Measurements from ENCODE around the gene CDC20B. TPM values are rescaled to one million over a fixed set of nuclear protein-coding genes. Genes with fewer than 3 reads are reported as not detected.
A peak's percentile ranks its signal among the peaks of the same experiment; 100 is the strongest.

The CDC20B gene
- total and polyA plus RNA-seq, 2 of the 8 experiments (the other 6 are each of a cell fraction or from before 2014, with no cell fraction given): 0.06 TPM; not detected in 1

DNA sequence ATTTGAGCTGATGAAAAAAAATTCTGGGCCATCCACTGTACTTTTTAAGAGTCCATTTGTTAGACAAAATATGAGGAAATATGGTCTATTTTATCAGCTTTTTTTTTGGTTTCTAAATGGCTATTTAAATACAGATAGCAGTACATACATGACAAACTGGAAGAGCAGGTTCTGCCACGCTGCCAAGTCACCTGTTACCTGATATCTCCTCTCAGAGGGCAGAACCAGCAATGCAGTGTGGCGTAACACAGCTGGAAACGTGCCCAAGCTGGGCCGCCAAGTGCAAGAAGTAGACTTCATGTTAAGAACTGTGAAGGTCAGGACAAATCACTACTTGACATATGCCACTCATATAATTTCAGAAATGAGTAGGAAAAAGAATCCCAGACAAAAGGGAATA, 46.0 kb upstream of the CDC20B start (continued):
- no peak for TF ChIP-seq HDAC2 (IDR thresholded peaks at IDR 0.05; ENCODE audit: borderline replicate concordance in 1 of 2, low read depth in 2 of 2, low read length in 2 of 2)
- no peak for TF ChIP-seq NRF1 (IDR thresholded peaks at IDR 0.05; ENCODE audit: low read depth, low read length)
- peak; percentile 27 to 33; a peak in 2 of 4 replicates for TF ChIP-seq RAD21 (IDR thresholded peaks at IDR 0.05 in 1 of 2, conservative IDR thresholded peaks at IDR 0.05 in 1 of 2; ENCODE audit: low read depth in 2 of 2, low read length in 2 of 2)
- TF ChIP-seq GTF2F1 (IDR thresholded peaks at IDR 0.05; ENCODE audit: borderline replicate concordance, low read depth, low read length): no peak
- no peak for TF ChIP-seq BRCA1 (IDR thresholded peaks at IDR 0.05; ENCODE audit: low read depth, low read length)

All from H1 (cell line).